Activated CD4-positive, CD25-positive, alpha-beta regulatory T cell (primary cell): Measurements from ENCODE around the gene CLEC4M.
"Not testable (repeated sequence)": the region's sequence is repeated elsewhere in the genome, so short reads cannot be mapped to it uniquely, and the experiment has no call there.

Source experiments
- DNase-seq, 4 experiments: peaks; one replicate each; lab custom pipeline; 2025; lab: John Stamatoyannopoulos, UW

CLEC4M gene

GRCh38 chr19:7740682-7741054 lies 22.4 kb upstream of the CLEC4M start:
- no peak for DNase-seq

- no peak for DNase-seq
Observed at GRCh38 chr19:7742575-7742974, 20.5 kb upstream of the CLEC4M start.

- DNase-seq: no peak
Observed at GRCh38 chr19:7742991-7743390, 20.1 kb upstream of the CLEC4M start.

- no peak for DNase-seq
Observed at GRCh38 chr19:7743425-7743841, 19.6 kb upstream of the CLEC4M start.

GRCh38 chr19:7744199-7744786 lies 18.8 kb upstream of the CLEC4M start:
- no peak for DNase-seq

GRCh38 chr19:7744871-7745650 lies 18.0 kb upstream of the CLEC4M start:
- DNase-seq: no peak

GRCh38 chr19:7746306-7746705 lies 16.7 kb upstream of the CLEC4M start:
- DNase-seq: not testable (repeated sequence)

GRCh38 chr19:7746903-7747884 lies 15.8 kb upstream of the CLEC4M start, which contains the start of gene CD209:
CD209 (minus strand) TSS chr19:7747534; CDS start chr19:7747511, 23 bp downstream.
- no peak for DNase-seq

- no peak for DNase-seq
Observed at GRCh38 chr19:7748171-7748570, 14.9 kb upstream of the CLEC4M start.

GRCh38 chr19:7748756-7749155 lies 14.3 kb upstream of the CLEC4M start:
- no peak for DNase-seq

GRCh38 chr19:7751157-7751783 lies 11.8 kb upstream of the CLEC4M start:
- peak in 1 of 4 experiments; percentile 36 for DNase-seq

- no peak for DNase-seq
Observed at GRCh38 chr19:7756258-7756657, 6.8 kb upstream of the CLEC4M start.

- no peak for DNase-seq
Observed at GRCh38 chr19:7757358-7757757, 5.7 kb upstream of the CLEC4M start.

GRCh38 chr19:7759156-7759555 lies 3.9 kb upstream of the CLEC4M start:
- no peak for DNase-seq

GRCh38 chr19:7763696-7764095 lies 653 bp downstream of the CLEC4M start:
- no peak for DNase-seq

- not testable (repeated sequence) for DNase-seq
Observed at GRCh38 chr19:7764157-7764556, 1.1 kb downstream of the CLEC4M start.

GRCh38 chr19:7765043-7765442 lies 2.0 kb downstream of the CLEC4M start:
- not testable (repeated sequence) for DNase-seq

- DNase-seq: no peak
Observed at GRCh38 chr19:7766535-7766934, 3.5 kb downstream of the CLEC4M start.

GRCh38 chr19:7767487-7767886 lies 4.4 kb downstream of the CLEC4M start:
- no peak for DNase-seq

- no peak for DNase-seq
Observed at GRCh38 chr19:7769171-7769570, 6.1 kb downstream of the CLEC4M start.

- no peak for DNase-seq
Observed at GRCh38 chr19:7771072-7771471, 8.0 kb downstream of the CLEC4M start.

- no peak for DNase-seq
Observed at GRCh38 chr19:7772752-7773291, 9.8 kb downstream of the CLEC4M start.
